GM12873 (cell line): ENCODE results near the gene GSG1L.

Experiments
- TF ChIP-seq, protein P1 (sequence below): IDR thresholded peaks from 2 replicates; pipeline ENCODE4 v1.5.1; 2012; ENCODE audit warnings: low read depth, mild to moderate bottlenecking, moderate library complexity, low read length, control low read depth; ENCODE audit not compliant: insufficient read depth; ENCODE audit errors: missing control alignments

GSG1L gene

GRCh38 chr16:28035866-28036393, 27.6 kb downstream of the GSG1L start:
- TF ChIP-seq, protein P1, sequence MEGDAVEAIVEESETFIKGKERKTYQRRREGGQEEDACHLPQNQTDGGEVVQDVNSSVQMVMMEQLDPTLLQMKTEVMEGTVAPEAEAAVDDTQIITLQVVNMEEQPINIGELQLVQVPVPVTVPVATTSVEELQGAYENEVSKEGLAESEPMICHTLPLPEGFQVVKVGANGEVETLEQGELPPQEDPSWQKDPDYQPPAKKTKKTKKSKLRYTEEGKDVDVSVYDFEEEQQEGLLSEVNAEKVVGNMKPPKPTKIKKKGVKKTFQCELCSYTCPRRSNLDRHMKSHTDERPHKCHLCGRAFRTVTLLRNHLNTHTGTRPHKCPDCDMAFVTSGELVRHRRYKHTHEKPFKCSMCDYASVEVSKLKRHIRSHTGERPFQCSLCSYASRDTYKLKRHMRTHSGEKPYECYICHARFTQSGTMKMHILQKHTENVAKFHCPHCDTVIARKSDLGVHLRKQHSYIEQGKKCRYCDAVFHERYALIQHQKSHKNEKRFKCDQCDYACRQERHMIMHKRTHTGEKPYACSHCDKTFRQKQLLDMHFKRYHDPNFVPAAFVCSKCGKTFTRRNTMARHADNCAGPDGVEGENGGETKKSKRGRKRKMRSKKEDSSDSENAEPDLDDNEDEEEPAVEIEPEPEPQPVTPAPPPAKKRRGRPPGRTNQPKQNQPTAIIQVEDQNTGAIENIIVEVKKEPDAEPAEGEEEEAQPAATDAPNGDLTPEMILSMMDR = no peak

DNA sequence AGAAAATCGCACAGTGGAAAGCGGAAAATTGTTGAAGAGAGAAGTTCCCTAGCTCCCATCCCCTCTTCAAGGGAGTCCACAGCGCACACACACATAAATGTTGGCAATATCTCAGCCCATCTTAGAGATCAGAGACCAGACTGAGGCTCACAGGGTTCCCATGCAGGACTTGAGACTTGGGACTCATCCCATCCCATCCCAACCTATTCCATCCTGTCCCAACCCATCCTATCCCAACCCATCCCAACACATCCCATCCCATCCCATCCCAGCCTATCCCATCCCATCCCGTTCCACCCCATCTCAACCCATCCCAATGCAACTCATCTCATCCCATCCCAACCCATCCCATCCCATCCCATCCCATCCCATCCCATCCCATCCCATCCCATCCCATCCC, 29.6 kb downstream of the GSG1L start:
- TF ChIP-seq, protein P1 = no peak

- TF ChIP-seq, protein P1 = no peak
Measured at GRCh38 chr16:28029387-28030002, 34.0 kb downstream of the GSG1L start.

DNA sequence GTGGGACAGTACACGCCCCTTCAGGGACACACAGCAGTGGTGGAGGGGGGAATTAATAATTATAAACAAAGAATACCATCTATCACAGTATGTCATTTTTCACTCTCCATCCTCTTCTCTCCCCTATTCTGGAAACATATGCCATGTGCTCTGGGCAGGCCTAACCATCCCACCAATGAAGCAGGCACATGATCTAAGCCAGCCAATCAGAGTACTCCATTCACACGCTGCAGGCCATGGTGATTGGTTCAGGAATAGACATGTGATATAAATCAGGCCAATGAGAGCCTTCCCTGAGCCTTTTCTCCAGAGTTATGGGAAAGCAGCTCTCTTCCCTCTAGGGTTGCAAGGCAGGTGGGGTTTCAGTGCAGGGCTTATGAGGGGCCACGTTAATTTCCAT, 36.5 kb downstream of the GSG1L start:
- TF ChIP-seq, protein P1 = no peak

- TF ChIP-seq, protein P1 = no peak
Measured at GRCh38 chr16:28025631-28026030, 37.9 kb downstream of the GSG1L start.

GRCh38 chr16:28019218-28019617, 44.3 kb downstream of the GSG1L start:
- TF ChIP-seq, protein P1 = no peak

- TF ChIP-seq, protein P1 = no peak
Measured at GRCh38 chr16:28014851-28015250, 48.7 kb downstream of the GSG1L start.
